ENCODE results near the gene LGMN.
"Not testable (repeated sequence)": the region's sequence is repeated elsewhere in the genome, so short reads cannot be mapped to it uniquely, and the experiment has no call there.

The LGMN gene

GRCh38 chr14:92748259-92749016 lies at the start of gene LGMN:
Gene LGMN, minus strand, starts transcription at chr14:92748627. Its CDS starts 15,841 bp downstream, at chr14:92732786.
- in situ Hi-C loops (cut with MboI; ENCODE audit: low sequenced_read_pairs), result no loop called here

GRCh38 chr14:92794961-92795360 lies 46.5 kb upstream of the LGMN start:
- in situ Hi-C loops (cut with MboI; ENCODE audit: low sequenced_read_pairs), result no loop called here

- in situ Hi-C loops (cut with MboI; ENCODE audit: low sequenced_read_pairs), result no loop called here
Observed at GRCh38 chr14:92794547-92794941, 46.1 kb upstream of the LGMN start.

- in situ Hi-C loops (cut with MboI; ENCODE audit: low sequenced_read_pairs), result no loop called here
Observed at GRCh38 chr14:92793709-92794546, 45.5 kb upstream of the LGMN start, which contains the start of gene GOLGA5. Gene GOLGA5, plus strand, starts transcription at chr14:92794305. Its CDS starts 3,133 bp downstream, at chr14:92797438.

GRCh38 chr14:92792885-92793284 lies 44.5 kb upstream of the LGMN start:
- in situ Hi-C loops (cut with MboI; ENCODE audit: low sequenced_read_pairs), result no loop called here

- in situ Hi-C loops (cut with MboI; ENCODE audit: low sequenced_read_pairs), result no loop called here
Observed at GRCh38 chr14:92789457-92790089, 41.1 kb upstream of the LGMN start.

- in situ Hi-C loops (cut with MboI; ENCODE audit: low sequenced_read_pairs), result no loop called here
Observed at GRCh38 chr14:92787554-92787953, 39.1 kb upstream of the LGMN start.

- in situ Hi-C loops (cut with MboI; ENCODE audit: low sequenced_read_pairs), result no loop called here
Observed at GRCh38 chr14:92786427-92786756, 38.0 kb upstream of the LGMN start.

- in situ Hi-C loops (cut with MboI; ENCODE audit: low sequenced_read_pairs), result no loop called here
Observed at GRCh38 chr14:92785667-92786426, 37.4 kb upstream of the LGMN start.

GRCh38 chr14:92783813-92784431 lies 35.5 kb upstream of the LGMN start:
- in situ Hi-C loops (cut with MboI; ENCODE audit: low sequenced_read_pairs), result no loop called here

- in situ Hi-C loops (cut with MboI; ENCODE audit: low sequenced_read_pairs), result no loop called here
Observed at GRCh38 chr14:92781350-92781749, 32.9 kb upstream of the LGMN start.

GRCh38 chr14:92780444-92781232 lies 32.2 kb upstream of the LGMN start:
- in situ Hi-C loops (cut with MboI; ENCODE audit: low sequenced_read_pairs), result no loop called here

GRCh38 chr14:92778868-92779565 lies 30.6 kb upstream of the LGMN start:
- in situ Hi-C loops (cut with MboI; ENCODE audit: low sequenced_read_pairs), result not testable (repeated sequence)

GRCh38 chr14:92775292-92775691 lies 26.9 kb upstream of the LGMN start:
- in situ Hi-C loops (cut with MboI; ENCODE audit: low sequenced_read_pairs), result not testable (repeated sequence)

- in situ Hi-C loops (cut with MboI; ENCODE audit: low sequenced_read_pairs), result no loop called here
Observed at GRCh38 chr14:92774572-92774971, 26.1 kb upstream of the LGMN start.

- in situ Hi-C loops (cut with MboI; ENCODE audit: low sequenced_read_pairs), result no loop called here
Observed at GRCh38 chr14:92770484-92770883, 22.1 kb upstream of the LGMN start.

GRCh38 chr14:92768795-92769194 lies 20.4 kb upstream of the LGMN start:
- in situ Hi-C loops (cut with MboI; ENCODE audit: low sequenced_read_pairs), result no loop called here

GRCh38 chr14:92768236-92768635 lies 19.8 kb upstream of the LGMN start:
- in situ Hi-C loops (cut with MboI; ENCODE audit: low sequenced_read_pairs), result not testable (repeated sequence)
